Heart right ventricle (tissue), 16 donors: Measurements from ENCODE around the gene CTNNAL1. TPM values are rescaled to one million over a fixed set of nuclear protein-coding genes. Genes with fewer than 3 reads are reported as not detected.

Experiments used
- ATAC-seq, 8 donors: fragments of 200-7000 bp; cut with Tn5 transposase; one replicate each; pipeline ENCODE4 v1.9.1; 2020; ENCODE audit warnings: mild to moderate bottlenecking in 8 of 8, moderate library complexity in 8 of 8, moderate number of reproducible peaks in 1 of 8
- DNase-seq, 2 donors: peaks; one replicate each; pipeline ENCODE4 v3.0.0-alpha.2; 2020
- H3K27ac ChIP-seq, 10 donors: fragments of 200-600 bp; sonication (generic) in 2 of 10; one replicate each; pipeline versions ENCODE4 v1.5.0 to v1.8.0; 2020 to 2022; ENCODE audit warnings: mild to moderate bottlenecking in 3 of 10
- H3K27me3 ChIP-seq, 7 donors: fragments of 200-600 bp; one replicate each; pipeline ENCODE4 v1.8.0; 2021 to 2022; ENCODE audit warnings: mild to moderate bottlenecking in 2 of 7
- H3K36me3 ChIP-seq, 9 donors: fragments of 200-600 bp; sonication (generic) in 1 of 9; one replicate each; pipeline versions ENCODE4 v1.5.0 to v1.8.0; 2020 to 2022; ENCODE audit warnings: mild to moderate bottlenecking in 2 of 9
- H3K4me1 ChIP-seq, 9 donors: fragments of 200-600 bp; sonication (generic) in 1 of 9; one replicate each; pipeline versions ENCODE4 v1.5.0 to v1.8.0; 2020 to 2022; ENCODE audit warnings: mild to moderate bottlenecking in 4 of 9
- H3K4me3 ChIP-seq, 10 donors: fragments of 200-600 bp; sonication (generic) in 2 of 10; one replicate each; pipeline versions ENCODE4 v1.5.0 to v1.8.0; 2020 to 2022; ENCODE audit warnings: mild to moderate bottlenecking in 7 of 10, moderate library complexity in 2 of 10
- H3K9me3 ChIP-seq, 11 donors: fragments of 200-600 bp in 10 of 11; sonication (generic) in 2 of 11; one replicate each; pipeline versions ENCODE4 v1.5.0 to v1.8.0; 2013 to 2022; ENCODE audit warnings: mild to moderate bottlenecking in 2 of 11, control low read depth in 1 of 11, moderate library complexity in 1 of 11
- CTCF ChIP-seq, 9 donors: fragments of 200-600 bp; sonication (generic) in 2 of 9; IDR thresholded peaks; one replicate each; pipeline versions ENCODE4 v1.5.0 to v1.8.0; 2021 to 2022; ENCODE audit warnings: antibody characterized with exemption in 9 of 9, mild to moderate bottlenecking in 5 of 9, moderate library complexity in 1 of 9
- WGBS, 2 donors: extraction: QIAGEN DNeasy Blood & Tissue Kit; methylation state at CpG; one replicate each; pipeline ENCODE4 v1.1.7; 2013; ENCODE audit warnings: inconsistent platforms in 1 of 2; 5-methylcytosine and 5-hydroxymethylcytosine counted together
- intact Hi-C, 10 donors: fragments of 100-400 bp; cut with DNase I; formaldehyde crosslinking; loops; one replicate each; pipeline versions ENCODE4 v1.11.1 to v1.14.2; 2022
- polyA plus RNA-seq, 2 donors: library from polyadenylated mRNA; stranded (reverse); fragments of 200-250 nt; gene quantifications; one replicate each; pipeline ENCODE4 v1.2.3, GENCODE V29; 2013
- total RNA-seq, 10 donors: library from RNA; stranded (reverse); fragmentation: NEBNext Ultra II Directional in 3 of 10; extraction: Animal tissue kit (Norgen Biotek cat#: 25700) in 3 of 10; gene quantifications; one replicate each; pipeline versions ENCODE4 v1.2.1 to v1.2.4, GENCODE V29; 2021 to 2023
- donor health status: Arrhythmogenic right ventricular cardiomyopathy.
- donor health status: ischemic (EF 13 %, LVEDD 7.1; RV severe dilation, severe dysfunction).
- donor health status: healthy with polysubstance abuse.
- donor health status: DM: no; HTN: yes; CAD: no.
- donor health status: DM: no; HTN: no; CAD: no.
- donor health status: ischemic (EF 25% LVEDD 6.9; RV normal size, moderate dysfunction).
- donor health status: ischemic (EF 25% LVEDD 5.7; RV mildly dilated, moderate dysfunction).
- donor health status: healthy.
- donor health status: DM: yes; HTN: yes; CAD: no.
- donor health status: Ischemic cardiomyopathy.
- donor health status: ischemic (EF 35%, LVEDD 5.7; RV mildly dilated, moderate dysfunction).
- donor health status: nonischemic (EF 11% LVEDD 7.7; RV severe dilation, severe dysfunction).
- donor health status: DM: yes; HTN: yes; CAD: no.
- donor health status: PGD.
- donor health status: ischemic (EF 29% LVEDD 5.4; RV normal size, mild dysfunction).
- donor health status: nonischemic (EF 23%, LVEDD 6.1; RV moderate dilation, normal function).

Gene CTNNAL1
- total and polyA plus RNA-seq, 12 donors: 42.7 to 115 (median 63.2) TPM

- H3K4me1 ChIP-seq: peaks cover 0 to 26% (median 17%) of the 10 kb centered on the region in 9 donors
- peak in 1 of 2 donors; percentile 30 for DNase-seq
- intact Hi-C loops: loop anchor here in 1 of 10 donors (10.0 kb wide), 1 partner anchor 91 kb away; no protein-coding TSS in a partner anchor
- no peak for TF ChIP-seq CTCF (IDR thresholded peaks at IDR 0.05)
- no peaks in the 10 kb centered on the region for H3K9me3 ChIP-seq
- no peak overlapping the region for H3K4me3 ChIP-seq
- 47 to 63% methylated on average over 2 of the region's 2 CpGs for WGBS, 2 donors
- H3K27me3 ChIP-seq: no peaks in the 10 kb centered on the region
- peak; percentile 33 to 81 (median 67) for ATAC-seq
- H3K36me3 ChIP-seq: peaks cover 0 to 71% (median 5%) of the 10 kb centered on the region in 9 donors
- H3K27ac ChIP-seq: peak overlapping the region in 9 of 10 donors; percentile 22 to 72 (median 55)
Measured at GRCh38 chr9:109035684-109036423, 22.6 kb upstream of the CTNNAL1 start.

DNA sequence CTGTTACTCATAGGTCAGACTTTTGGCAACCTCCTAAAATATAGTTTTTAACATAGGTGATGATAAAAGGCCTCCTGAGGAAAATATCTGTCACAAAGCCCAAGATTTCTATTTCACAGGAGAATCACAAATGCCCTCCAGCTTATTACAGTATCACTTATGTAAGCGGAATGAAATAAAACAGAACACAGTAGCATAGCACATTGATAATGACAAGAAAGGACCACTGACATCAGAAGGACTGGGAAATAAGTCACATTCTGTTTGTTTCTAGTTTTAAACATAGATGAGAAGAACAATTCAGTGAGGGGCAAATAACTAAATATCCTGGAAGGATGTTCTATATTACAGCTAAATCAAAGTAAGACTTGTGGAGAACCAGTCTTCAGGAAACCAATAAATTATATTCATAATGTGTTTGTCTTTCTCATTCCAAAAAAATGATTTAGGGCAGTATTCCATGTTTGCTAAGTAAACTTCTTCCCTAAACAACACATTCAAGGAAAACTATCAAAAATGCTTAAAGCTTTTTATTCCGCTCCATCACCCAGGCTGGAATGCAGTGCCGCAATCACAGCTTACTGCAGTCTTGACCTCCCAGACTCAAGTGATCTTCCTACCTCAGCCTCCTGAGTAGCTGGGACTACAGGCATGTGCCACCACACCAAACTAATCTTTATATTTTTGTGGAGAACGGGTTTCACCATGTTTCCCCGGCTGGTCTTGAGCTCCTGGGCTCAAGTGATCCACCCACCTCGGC is 20.8 kb upstream of the CTNNAL1 start:
- peaks cover 0 to 70% (median 5%) of the 10 kb centered on the region in 9 donors for H3K36me3 ChIP-seq
- no peak overlapping the region for H3K27ac ChIP-seq
- WGBS, 2 donors: 89 to 92% methylated on average over 6 of the region's 6 CpGs
- ATAC-seq: no peak
- no peaks in the 10 kb centered on the region for H3K27me3 ChIP-seq
- DNase-seq: no peak
- no peaks in the 10 kb centered on the region for H3K9me3 ChIP-seq
- H3K4me1 ChIP-seq: peaks cover 0 to 26% (median 17%) of the 10 kb centered on the region in 9 donors
- intact Hi-C loops: loop anchor here in 1 of 10 donors (10.0 kb wide), 1 partner anchor 89 kb away; no protein-coding TSS in a partner anchor
- no peak overlapping the region for H3K4me3 ChIP-seq
- TF ChIP-seq CTCF (IDR thresholded peaks at IDR 0.05): no peak

GRCh38 chr9:109031241-109031640 is 17.9 kb upstream of the CTNNAL1 start:
- Histone ChIP-seq H3K4me1 (peaks cover 3 to 33% (median 20%) of the 10 kb centered on the region in 9 donors), H3K27ac (no peak overlapping the region), H3K4me3 (no peak overlapping the region), H3K9me3 (no peaks in the 10 kb centered on the region), H3K27me3 (no peaks in the 10 kb centered on the region), H3K36me3 (peaks cover 0 to 59% (median 5%) of the 10 kb centered on the region in 9 donors)
- DNase-seq (no peak), ATAC-seq (no peak)
- intact Hi-C loops: loop anchor here in 1 of 10 donors (10.0 kb wide), 1 partner anchor 86 kb away; no protein-coding TSS in a partner anchor
- TF ChIP-seq CTCF (IDR thresholded peaks at IDR 0.05): no peak
- WGBS, 2 donors: 87 to 94% methylated on average over 3 of the region's 3 CpGs

DNA sequence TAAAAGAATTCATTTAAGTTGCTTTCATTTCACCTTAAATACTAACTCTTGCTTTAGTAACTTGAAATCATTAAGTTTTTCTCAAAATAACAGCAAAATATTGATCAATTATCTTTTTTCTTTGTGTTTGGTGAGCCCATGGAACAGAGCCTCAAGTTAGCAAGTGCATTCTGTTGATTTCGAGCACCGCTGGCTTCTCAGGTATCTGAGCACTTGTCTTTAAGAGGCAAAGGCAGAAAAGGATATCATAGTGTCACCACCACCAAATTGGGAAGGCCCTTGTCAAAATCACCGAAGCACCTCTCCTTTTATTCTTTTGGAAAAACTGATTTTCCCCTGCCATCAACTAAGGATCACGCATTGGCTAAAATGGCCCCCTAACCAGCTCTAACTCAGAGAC is 17.1 kb upstream of the CTNNAL1 start:
- Histone ChIP-seq H3K4me1 (peaks cover 3 to 33% (median 20%) of the 10 kb centered on the region in 9 donors), H3K4me3 (no peak overlapping the region), H3K9me3 (no peaks in the 10 kb centered on the region), H3K27ac (no peak overlapping the region), H3K36me3 (peaks cover 0 to 59% (median 5%) of the 10 kb centered on the region in 9 donors), H3K27me3 (no peaks in the 10 kb centered on the region)
- intact Hi-C loops: loop anchor here in 1 of 10 donors (10.0 kb wide), 1 partner anchor 86 kb away; no protein-coding TSS in a partner anchor
- no peak for TF ChIP-seq CTCF (IDR thresholded peaks at IDR 0.05)
- DNase-seq (no peak), ATAC-seq (no peak)
- 69 to 74% methylated on average over 4 of the region's 4 CpGs for WGBS, 2 donors
